ENCODE measurements around the gene RIMS1.

GRCh38 chr6:71913444-71914234 is 27.3 kb downstream of the RIMS1 start:
- TF ChIP-seq ZBTB33 (IDR thresholded peaks at IDR 0.05) (no peak), CTCF (IDR thresholded peaks at IDR 0.05; ENCODE audit: low read depth, low read length, missing input control) (no peak), YY1 (IDR thresholded peaks at IDR 0.05) (no peak), TAF1 (conservative IDR thresholded peaks at IDR 0.05) (no peak)

All from liver (tissue), 3 donors.